ENCODE measurements around the gene OASL.

The OASL gene

GRCh38 chr12:120996133-120996746, 42.8 kb downstream of the OASL start:
- H3K79me2 ChIP-seq (ENCODE audit: control insufficient read depth, insufficient read depth, low read length, poor library complexity), result no peaks in the 10 kb centered on the region
- H3K36me3 ChIP-seq (ENCODE audit: control insufficient read depth in 1 of 2, insufficient read depth in 2 of 2, low read length in 2 of 2), result peaks cover 0 to 4% of the 10 kb centered on the region in 2 experiments
- DNase-seq, result no peak
- H2AK5ac ChIP-seq (ENCODE audit: low read length), result no peak overlapping the region
- H3K23ac ChIP-seq (ENCODE audit: low read length), result no peak overlapping the region
- no peak overlapping the region for H4K91ac ChIP-seq (ENCODE audit: low read depth, low read length)
- no peak overlapping the region for H3K4me3 ChIP-seq (ENCODE audit: low read depth, low read length)
- no peak overlapping the region for H3K27ac ChIP-seq (ENCODE audit: low read depth, low read length)
- no peak overlapping the region for H2BK12ac ChIP-seq (ENCODE audit: low read length)
- H4K12ac ChIP-seq (ENCODE audit: low read depth, low read length), result no peak overlapping the region
- no peak overlapping the region for H3K14ac ChIP-seq (ENCODE audit: low read length)
- H3K18ac ChIP-seq (ENCODE audit: low read length), result no peak overlapping the region
- peaks cover 4 to 6% of the 10 kb centered on the region in 2 experiments for H3K4me1 ChIP-seq (ENCODE audit: control insufficient read depth in 1 of 2, insufficient read depth in 2 of 2, low read length in 2 of 2)
- no peak overlapping the region for H3K9ac ChIP-seq (ENCODE audit: low read length)
- H2BK5ac ChIP-seq (ENCODE audit: low read depth, low read length, poor library complexity), result no peak overlapping the region
- H3K9me3 ChIP-seq (ENCODE audit: insufficient read depth, low read depth, low read length), result peaks cover 3% of the 10 kb centered on the region
- H3K79me1 ChIP-seq (ENCODE audit: low read length), result no peaks in the 10 kb centered on the region
- no peak overlapping the region for H3K4me2 ChIP-seq (ENCODE audit: low read length)
- no peak overlapping the region for H2AFZ ChIP-seq (ENCODE audit: insufficient read depth, low read length, poor library complexity)
- H3K27me3 ChIP-seq (ENCODE audit: insufficient read depth, low read length), result no peaks in the 10 kb centered on the region
- no CpG with 5 or more reads among the region's 11 CpGs for WGBS (ENCODE audit: extremely low coverage, insufficient coverage, insufficient read length)
- no peak overlapping the region for H2BK120ac ChIP-seq (ENCODE audit: insufficient read depth, low read length, poor library complexity)
- no peak overlapping the region for H4K8ac ChIP-seq (ENCODE audit: low read depth, low read length)
- no peak overlapping the region for H3K4ac ChIP-seq (ENCODE audit: low read depth, low read length)

DNA sequence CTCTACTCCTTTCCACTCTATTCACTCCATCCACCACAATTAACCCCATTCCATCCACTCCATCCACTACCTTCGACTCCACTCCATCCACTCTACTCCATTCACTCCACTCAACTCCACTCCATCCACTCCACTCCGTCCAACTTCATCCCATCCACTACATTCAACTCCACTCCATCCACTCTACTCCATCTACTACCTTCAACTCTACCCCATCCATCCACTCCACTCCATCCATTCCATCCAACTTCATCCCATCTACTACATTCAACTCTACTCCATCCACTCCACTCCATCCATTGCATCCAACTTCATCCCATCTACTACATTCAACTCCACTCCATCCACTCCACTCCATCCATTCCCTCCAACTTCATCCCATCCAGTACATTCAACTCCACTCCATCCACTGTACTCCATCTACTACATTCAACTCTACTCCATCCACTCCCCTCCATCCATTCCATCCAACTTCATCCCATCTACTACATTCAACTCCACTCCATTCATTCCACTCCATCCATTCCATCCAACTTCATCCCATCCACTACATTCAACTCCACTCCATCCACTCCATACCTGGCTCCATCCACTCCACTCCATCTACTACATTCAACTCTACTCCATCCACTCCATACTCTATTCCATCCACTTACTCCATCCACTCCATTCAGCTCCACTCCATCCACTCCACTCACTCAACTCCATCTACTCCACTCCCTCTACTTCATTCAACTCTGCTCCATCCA, 44.3 kb downstream of the OASL start:
- H3K27me3 ChIP-seq (ENCODE audit: insufficient read depth, low read length), result no peaks in the 10 kb centered on the region
- no peak overlapping the region for H2AK5ac ChIP-seq (ENCODE audit: low read length)
- DNase-seq, result no peak
- H3K9me3 ChIP-seq (ENCODE audit: insufficient read depth, low read depth, low read length), result peaks cover 3% of the 10 kb centered on the region
- no peaks in the 10 kb centered on the region for H3K79me2 ChIP-seq (ENCODE audit: control insufficient read depth, insufficient read depth, low read length, poor library complexity)
- no peak overlapping the region for H3K23ac ChIP-seq (ENCODE audit: low read length)
- no peaks in the 10 kb centered on the region for H3K79me1 ChIP-seq (ENCODE audit: low read length)
- 99% methylated on average over 2 of the region's 2 CpGs for WGBS (ENCODE audit: extremely low coverage, insufficient coverage, insufficient read length)
- no peak overlapping the region for H3K14ac ChIP-seq (ENCODE audit: low read length)
- no peaks in the 10 kb centered on the region for H3K4me1 ChIP-seq (ENCODE audit: control insufficient read depth in 1 of 2, insufficient read depth in 2 of 2, low read length in 2 of 2)
- H3K4me3 ChIP-seq (ENCODE audit: low read depth, low read length), result no peak overlapping the region
- H4K8ac ChIP-seq (ENCODE audit: low read depth, low read length), result no peak overlapping the region
- H2BK120ac ChIP-seq (ENCODE audit: insufficient read depth, low read length, poor library complexity), result no peak overlapping the region
- H3K36me3 ChIP-seq (ENCODE audit: control insufficient read depth in 1 of 2, insufficient read depth in 2 of 2, low read length in 2 of 2), result no peaks in the 10 kb centered on the region
- H4K12ac ChIP-seq (ENCODE audit: low read depth, low read length), result no peak overlapping the region
- H3K4me2 ChIP-seq (ENCODE audit: low read length), result no peak overlapping the region
- no peak overlapping the region for H3K4ac ChIP-seq (ENCODE audit: low read depth, low read length)
- H3K18ac ChIP-seq (ENCODE audit: low read length), result no peak overlapping the region
- H3K9ac ChIP-seq (ENCODE audit: low read length), result no peak overlapping the region
- no peak overlapping the region for H3K27ac ChIP-seq (ENCODE audit: low read depth, low read length)
- H2AFZ ChIP-seq (ENCODE audit: insufficient read depth, low read length, poor library complexity), result no peak overlapping the region
- H4K91ac ChIP-seq (ENCODE audit: low read depth, low read length), result no peak overlapping the region
- no peak overlapping the region for H2BK12ac ChIP-seq (ENCODE audit: low read length)
- H2BK5ac ChIP-seq (ENCODE audit: low read depth, low read length, poor library complexity), result no peak overlapping the region

DNA sequence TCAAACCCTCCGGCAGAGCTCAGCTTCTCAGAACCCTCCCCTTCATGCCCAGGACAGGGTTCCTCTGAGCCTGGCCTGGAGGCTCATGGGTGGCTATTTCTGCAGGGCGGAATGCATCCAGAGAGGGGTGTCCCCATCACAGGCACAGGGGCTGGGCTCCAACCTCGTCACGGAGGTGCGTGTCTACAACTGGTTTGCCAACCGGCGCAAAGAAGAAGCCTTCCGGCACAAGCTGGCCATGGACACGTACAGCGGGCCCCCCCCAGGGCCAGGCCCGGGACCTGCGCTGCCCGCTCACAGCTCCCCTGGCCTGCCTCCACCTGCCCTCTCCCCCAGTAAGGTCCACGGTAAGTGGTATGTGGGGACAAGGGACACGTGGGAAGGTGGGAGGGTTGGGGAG, 45.0 kb downstream of the OASL start:
- Histone ChIP-seq H2AK5ac (ENCODE audit: low read length) (no peak overlapping the region), H2AFZ (ENCODE audit: insufficient read depth, low read length, poor library complexity) (no peak overlapping the region), H4K91ac (ENCODE audit: low read depth, low read length) (no peak overlapping the region), H4K12ac (ENCODE audit: low read depth, low read length) (no peak overlapping the region), H3K27me3 (ENCODE audit: insufficient read depth, low read length) (no peaks in the 10 kb centered on the region), H3K23ac (ENCODE audit: low read length) (no peak overlapping the region), H3K27ac (ENCODE audit: low read depth, low read length) (no peak overlapping the region), H3K4ac (ENCODE audit: low read depth, low read length) (no peak overlapping the region), H3K36me3 (ENCODE audit: control insufficient read depth in 1 of 2, insufficient read depth in 2 of 2, low read length in 2 of 2) (no peaks in the 10 kb centered on the region), H4K8ac (ENCODE audit: low read depth, low read length) (no peak overlapping the region), H3K9me3 (ENCODE audit: insufficient read depth, low read depth, low read length) (peaks cover 3% of the 10 kb centered on the region), H3K4me3 (ENCODE audit: low read depth, low read length) (no peak overlapping the region), H3K9ac (ENCODE audit: low read length) (no peak overlapping the region), H2BK12ac (ENCODE audit: low read length) (no peak overlapping the region), H3K79me1 (ENCODE audit: low read length) (no peaks in the 10 kb centered on the region), H2BK5ac (ENCODE audit: low read depth, low read length, poor library complexity) (no peak overlapping the region), H3K4me1 (ENCODE audit: control insufficient read depth in 1 of 2, insufficient read depth in 2 of 2, low read length in 2 of 2) (no peaks in the 10 kb centered on the region), H3K14ac (ENCODE audit: low read length) (no peak overlapping the region), H3K18ac (ENCODE audit: low read length) (no peak overlapping the region), H3K4me2 (ENCODE audit: low read length) (no peak overlapping the region), H3K79me2 (ENCODE audit: control insufficient read depth, insufficient read depth, low read length, poor library complexity) (no peaks in the 10 kb centered on the region), H2BK120ac (ENCODE audit: insufficient read depth, low read length, poor library complexity) (no peak overlapping the region)
- no peak for DNase-seq
- no CpG with 5 or more reads among the region's 15 CpGs for WGBS (ENCODE audit: extremely low coverage, insufficient coverage, insufficient read length)

- H4K8ac ChIP-seq (ENCODE audit: low read depth, low read length), result no peak overlapping the region
- no peak overlapping the region for H4K12ac ChIP-seq (ENCODE audit: low read depth, low read length)
- H3K79me2 ChIP-seq (ENCODE audit: control insufficient read depth, insufficient read depth, low read length, poor library complexity), result no peaks in the 10 kb centered on the region
- no peak overlapping the region for H2AFZ ChIP-seq (ENCODE audit: insufficient read depth, low read length, poor library complexity)
- H2AK5ac ChIP-seq (ENCODE audit: low read length), result no peak overlapping the region
- DNase-seq, result no peak
- H3K4me3 ChIP-seq (ENCODE audit: low read depth, low read length), result no peak overlapping the region
- H3K36me3 ChIP-seq (ENCODE audit: control insufficient read depth in 1 of 2, insufficient read depth in 2 of 2, low read length in 2 of 2), result no peaks in the 10 kb centered on the region
- H3K4ac ChIP-seq (ENCODE audit: low read depth, low read length), result no peak overlapping the region
- peaks cover 7% of the 10 kb centered on the region for H3K9me3 ChIP-seq (ENCODE audit: insufficient read depth, low read depth, low read length)
- no peak overlapping the region for H3K14ac ChIP-seq (ENCODE audit: low read length)
- no peak overlapping the region for H2BK5ac ChIP-seq (ENCODE audit: low read depth, low read length, poor library complexity)
- no peaks in the 10 kb centered on the region for H3K4me1 ChIP-seq (ENCODE audit: control insufficient read depth in 1 of 2, insufficient read depth in 2 of 2, low read length in 2 of 2)
- no peak overlapping the region for H3K4me2 ChIP-seq (ENCODE audit: low read length)
- no peaks in the 10 kb centered on the region for H3K79me1 ChIP-seq (ENCODE audit: low read length)
- no peak overlapping the region for H3K27ac ChIP-seq (ENCODE audit: low read depth, low read length)
- WGBS (ENCODE audit: extremely low coverage, insufficient coverage, insufficient read length), result no CpG with 5 or more reads among the region's 11 CpGs
- no peak overlapping the region for H2BK120ac ChIP-seq (ENCODE audit: insufficient read depth, low read length, poor library complexity)
- H4K91ac ChIP-seq (ENCODE audit: low read depth, low read length), result no peak overlapping the region
- no peak overlapping the region for H2BK12ac ChIP-seq (ENCODE audit: low read length)
- H3K18ac ChIP-seq (ENCODE audit: low read length), result no peak overlapping the region
- H3K9ac ChIP-seq (ENCODE audit: low read length), result no peak overlapping the region
- H3K27me3 ChIP-seq (ENCODE audit: insufficient read depth, low read length), result no peaks in the 10 kb centered on the region
- H3K23ac ChIP-seq (ENCODE audit: low read length), result no peak overlapping the region
Measured at GRCh38 chr12:120993496-120993895, 45.5 kb downstream of the OASL start.

All from trophoblast cell (in vitro differentiated cells and primary cell).